ENCODE results near the gene IL13RA1.
"Not testable (repeated sequence)": the region's sequence is repeated elsewhere in the genome, so short reads cannot be mapped to it uniquely, and the experiment has no call there.

The IL13RA1 gene

DNA sequence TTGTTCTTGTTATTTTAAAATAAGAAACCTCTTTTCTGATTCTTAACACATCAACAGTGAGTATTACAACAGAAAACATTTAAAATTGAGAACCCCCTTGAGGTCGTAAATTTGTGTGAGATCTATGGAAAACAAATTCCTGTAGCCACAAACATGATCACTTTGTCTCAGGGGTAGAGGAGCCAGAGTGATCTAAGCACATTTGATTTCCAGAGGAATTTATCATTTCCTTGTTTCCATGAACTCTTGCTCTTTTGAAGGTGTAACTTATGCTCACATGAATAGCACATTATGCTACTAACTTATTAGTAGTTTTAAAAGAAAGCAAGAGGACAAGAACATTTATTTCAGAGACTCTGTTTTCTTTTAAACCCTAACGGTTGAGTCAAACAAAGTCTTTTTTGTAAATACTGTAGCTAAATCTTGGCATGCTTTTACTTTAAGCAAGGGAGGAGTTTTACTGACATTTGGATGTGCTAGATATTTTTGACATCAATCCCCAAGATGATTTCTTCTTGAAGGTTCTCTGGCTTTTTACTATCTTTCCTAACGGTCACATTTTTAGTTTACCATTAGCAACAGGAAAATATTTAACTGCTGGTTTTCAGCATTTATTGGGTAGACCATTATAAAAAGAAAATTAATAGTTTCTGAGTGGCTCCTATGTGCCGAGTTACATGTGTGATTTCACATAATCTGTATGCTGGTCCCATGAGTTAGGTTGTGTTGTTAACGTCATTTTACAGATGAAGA, 68.3 kb downstream of the IL13RA1 start:
- no peak for DNase-seq

DNA sequence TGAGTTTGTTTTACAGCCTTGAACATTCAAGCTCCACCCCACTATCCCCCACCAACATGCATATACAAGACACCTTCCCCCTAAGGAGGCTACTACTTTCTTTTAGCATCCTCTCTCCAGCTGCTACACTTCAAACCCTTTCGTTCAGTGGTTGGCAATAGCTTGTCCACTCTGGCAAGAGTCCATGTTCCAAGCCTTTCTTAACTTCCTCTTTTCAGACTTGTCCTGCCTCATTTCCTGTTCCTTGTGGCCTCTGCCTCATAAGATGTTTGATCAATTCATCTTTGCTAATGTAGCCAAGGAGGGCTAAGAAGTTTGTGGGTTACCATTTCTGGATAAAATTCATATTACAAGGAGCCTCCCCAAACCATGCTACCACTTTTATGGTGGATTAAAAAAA, 75.5 kb downstream of the IL13RA1 start:
- no peak for DNase-seq

DNA sequence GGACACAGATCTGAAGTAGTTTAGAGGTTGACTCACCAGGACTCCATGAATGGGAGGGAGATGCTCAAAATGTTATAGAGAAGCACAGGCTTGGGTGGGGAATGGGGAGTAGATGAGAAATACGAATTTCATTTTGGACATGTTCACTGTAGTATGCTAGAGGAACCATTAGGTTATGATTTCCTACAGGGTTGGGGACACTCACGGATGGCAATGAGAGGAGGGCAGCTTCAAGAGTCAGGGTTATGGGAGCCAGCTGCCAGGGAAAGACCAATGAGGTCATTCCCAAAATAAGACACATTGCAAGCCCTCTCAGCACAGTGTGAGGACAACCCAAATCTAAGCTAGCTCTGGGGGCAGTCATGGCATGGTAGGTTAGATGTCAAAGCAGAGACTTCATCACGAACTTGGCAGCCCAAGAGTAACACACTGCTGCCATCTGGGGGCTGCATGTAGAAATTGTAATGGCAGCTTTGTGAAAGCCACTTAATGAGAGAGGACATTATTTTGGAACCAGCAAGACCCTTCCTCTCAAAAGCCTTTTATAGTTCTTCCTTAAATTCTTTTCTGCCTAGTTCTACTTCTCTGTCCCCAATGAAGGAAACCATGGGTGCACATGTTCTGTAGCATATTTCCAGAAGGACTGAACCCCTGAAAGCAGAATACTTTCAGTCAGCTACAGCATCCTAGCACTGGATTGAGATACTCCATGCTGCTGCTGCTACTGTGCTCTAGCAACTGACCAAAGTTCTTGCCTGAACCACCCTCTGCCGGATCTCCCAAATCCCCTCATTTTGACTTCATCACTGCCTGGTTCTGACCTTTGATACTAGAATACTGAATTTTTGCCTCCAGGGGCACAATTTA, 80.0 kb downstream of the IL13RA1 start:
- peak; percentile 28 to 47 for DNase-seq

DNA sequence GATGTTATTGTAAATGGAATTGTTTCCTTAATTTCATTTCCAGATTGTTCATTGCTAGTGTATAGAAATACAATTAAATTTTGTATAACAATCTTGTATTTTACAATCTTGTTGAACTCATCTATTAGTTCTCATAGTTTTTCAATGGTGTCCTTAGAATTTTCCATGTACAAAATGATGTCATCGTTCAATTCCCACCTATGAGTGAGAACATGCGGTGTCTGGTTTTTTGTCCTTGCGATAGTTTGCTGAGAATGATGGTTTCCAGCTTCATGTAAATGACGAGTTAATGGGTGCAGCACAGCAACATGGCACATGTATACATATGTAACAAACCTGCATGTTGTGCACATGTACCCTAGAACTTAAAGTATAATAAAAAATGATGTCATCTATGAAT, 89.9 kb downstream of the IL13RA1 start:
- not testable (repeated sequence) for DNase-seq

DNA sequence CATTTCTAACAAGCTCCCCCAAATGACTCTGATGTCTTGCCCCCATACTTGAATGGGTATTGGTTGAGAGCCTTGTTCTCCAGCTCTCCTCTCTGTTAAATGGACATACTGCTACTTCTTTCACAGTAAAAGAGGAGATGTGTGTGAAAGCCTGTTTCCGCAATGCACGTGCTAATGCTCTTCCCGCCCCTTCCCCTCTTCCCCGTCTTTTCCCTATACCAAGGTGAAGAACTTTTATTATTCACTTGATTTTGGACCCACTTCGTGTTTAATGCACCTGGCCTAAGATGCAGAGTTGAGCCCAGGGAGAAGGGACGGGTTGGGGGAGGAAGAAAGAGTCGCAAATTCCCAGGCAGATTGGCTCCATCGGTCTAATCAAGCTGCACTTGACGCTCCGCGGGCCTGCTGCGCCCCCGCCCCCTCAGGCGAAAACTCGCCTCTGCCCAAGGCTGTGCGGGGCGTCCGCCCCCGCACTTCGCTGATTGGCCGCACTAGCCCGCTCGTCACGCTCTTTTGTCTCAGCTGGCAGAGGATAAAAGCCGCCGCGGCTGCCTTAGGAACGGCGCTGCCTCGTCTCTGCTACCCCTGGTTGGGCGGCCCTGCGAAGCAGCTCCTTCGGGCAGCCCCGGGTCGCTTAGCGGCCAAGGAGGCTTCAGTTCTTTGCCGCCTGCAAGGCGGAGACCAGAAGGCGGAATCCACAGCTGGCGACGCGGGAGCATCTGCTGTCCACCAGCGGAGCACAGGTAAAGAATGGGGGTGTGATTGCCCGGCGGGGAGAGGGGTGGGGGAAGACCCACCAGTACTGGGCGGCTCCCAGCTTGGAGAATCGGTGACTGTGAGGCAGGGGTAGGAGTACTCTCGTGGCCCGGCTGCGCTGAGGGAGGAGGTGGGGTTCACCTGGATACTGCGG, 96.1 kb downstream of the IL13RA1 start, which contains the start of gene ZCCHC12:
Gene ZCCHC12 (plus strand): TSS at position 562 of the 910 bp plus-strand sequence. CDS start 1,421 bp downstream, outside the sequence.
- DNase-seq, result peak; percentile 18 to 46

DNA sequence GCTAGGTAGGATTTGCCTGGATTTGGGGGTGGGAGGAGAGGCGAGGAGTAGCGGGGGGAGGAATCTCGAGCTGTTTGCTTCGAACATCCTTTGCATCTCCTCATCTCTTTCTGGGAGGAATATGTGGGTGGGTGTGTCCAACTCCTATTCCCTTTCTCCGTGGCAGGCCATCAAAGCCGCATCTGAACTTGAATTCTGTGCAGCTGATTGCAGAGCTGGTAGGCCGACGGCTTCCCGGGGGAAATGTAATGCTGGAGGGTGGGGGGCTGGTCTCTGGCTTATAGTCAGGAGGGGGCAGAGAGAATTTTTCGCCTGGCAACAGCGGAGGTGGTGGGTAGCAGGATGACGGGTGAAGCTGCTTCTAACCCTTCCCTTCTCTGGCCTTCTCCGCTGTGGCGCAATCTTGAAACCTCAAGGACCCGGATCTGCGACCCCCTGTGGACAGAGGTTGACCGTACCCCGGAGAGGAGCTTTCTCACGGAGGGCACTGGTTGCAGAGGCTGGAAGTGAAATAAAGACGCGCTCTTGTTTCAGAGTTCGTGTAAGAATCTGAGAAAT, 96.8 kb downstream of the IL13RA1 start:
- DNase-seq, result no peak

DNA sequence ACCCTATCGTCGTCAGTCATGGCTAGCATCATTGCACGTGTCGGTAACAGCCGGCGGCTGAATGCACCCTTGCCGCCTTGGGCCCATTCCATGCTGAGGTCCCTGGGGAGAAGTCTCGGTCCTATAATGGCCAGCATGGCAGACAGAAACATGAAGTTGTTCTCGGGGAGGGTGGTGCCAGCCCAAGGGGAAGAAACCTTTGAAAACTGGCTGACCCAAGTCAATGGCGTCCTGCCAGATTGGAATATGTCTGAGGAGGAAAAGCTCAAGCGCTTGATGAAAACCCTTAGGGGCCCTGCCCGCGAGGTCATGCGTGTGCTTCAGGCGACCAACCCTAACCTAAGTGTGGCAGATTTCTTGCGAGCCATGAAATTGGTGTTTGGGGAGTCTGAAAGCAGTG, 97.8 kb downstream of the IL13RA1 start:
- no peak for DNase-seq

DNA sequence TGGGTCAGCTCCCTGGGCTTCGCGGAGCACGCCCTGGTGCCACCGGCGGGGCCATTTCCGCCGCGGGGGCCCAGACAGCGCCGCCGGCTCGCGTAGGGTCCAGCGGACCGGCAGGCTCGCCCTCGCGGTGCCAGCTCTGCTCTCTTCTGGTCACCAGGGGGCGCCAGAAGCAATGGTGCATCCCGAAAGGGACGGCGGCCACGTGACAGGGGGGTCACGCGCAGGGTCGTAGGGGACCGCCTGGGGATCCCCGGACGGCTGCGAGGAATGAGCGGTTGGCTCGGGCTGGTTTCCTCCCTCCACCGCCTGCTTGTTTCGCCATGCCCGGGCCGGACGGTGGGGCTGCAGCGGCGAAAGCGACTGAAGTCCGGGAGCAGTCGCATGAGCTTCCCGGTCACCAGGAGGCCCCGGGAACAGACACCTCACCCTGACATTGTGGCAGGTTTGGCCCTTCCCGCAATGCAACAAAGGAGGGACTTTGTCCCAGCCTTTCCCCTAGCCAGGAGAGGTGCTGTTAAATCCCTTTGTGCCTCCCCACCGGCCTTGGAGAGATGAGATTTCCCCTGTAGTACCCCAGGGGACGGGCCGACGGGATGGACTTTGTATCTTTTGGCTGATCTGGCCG, 112.0 kb downstream of the IL13RA1 start:
- peak; percentile 73 to 77 for DNase-seq
